Mesendoderm (in vitro differentiated cells): ENCODE measurements around the gene TBX19.
A peak's percentile ranks its signal among the peaks of the same experiment; 100 is the strongest.

Source experiments
- DNase-seq: peaks from one replicate; pipeline ENCODE4 v3.0.0; 2013
- H2AK5ac ChIP-seq: 2 replicates; pipeline ENCODE4 v1.6.1; 2013; ENCODE audit warnings: low read length, inconsistent platforms
- H2BK120ac ChIP-seq: 2 replicates; pipeline ENCODE4 v1.6.1; 2013; ENCODE audit warnings: low read depth, mild to moderate bottlenecking, low read length, moderate library complexity, mixed read lengths
- H2BK15ac ChIP-seq: replicated peaks from 2 replicates; pipeline ENCODE4 v1.6.1; 2013; ENCODE audit warnings: low read depth, mild to moderate bottlenecking, moderate library complexity
- H2BK5ac ChIP-seq: 2 replicates; pipeline ENCODE4 v1.6.1; 2013; ENCODE audit warnings: low read length, inconsistent platforms
- H3K18ac ChIP-seq: 2 replicates; pipeline ENCODE4 v1.6.1; 2013; ENCODE audit warnings: mild to moderate bottlenecking, low read length, mixed read lengths
- H3K23ac ChIP-seq: one replicate; pipeline ENCODE4 v1.6.1; 2013; ENCODE audit warnings: low read length
- H3K27ac ChIP-seq: 2 replicates; pipeline ENCODE4 v1.5.1; 2013; ENCODE audit warnings: low read depth, mild to moderate bottlenecking, inconsistent platforms, low read length, moderate library complexity
- H3K27me3 ChIP-seq: 2 replicates; pipeline ENCODE4 v1.6.1; 2013; ENCODE audit warnings: low read length, control low read depth, mild to moderate bottlenecking, inconsistent platforms; ENCODE audit not compliant: insufficient read depth, poor library complexity
- H3K36me3 ChIP-seq: 2 replicates; pipeline ENCODE4 v1.6.1; 2013; ENCODE audit warnings: low read length, inconsistent platforms; ENCODE audit not compliant: control insufficient read depth, insufficient read depth
- H3K4ac ChIP-seq: one replicate; pipeline ENCODE4 v1.6.1; 2013; ENCODE audit warnings: low read depth, mild to moderate bottlenecking, low read length, moderate library complexity
- H3K4me1 ChIP-seq: 2 replicates; pipeline ENCODE4 v1.6.1; 2013; ENCODE audit warnings: low read depth, low read length, inconsistent platforms; ENCODE audit not compliant: control insufficient read depth
- H3K4me2 ChIP-seq: 2 replicates; pipeline ENCODE4 v1.6.1; 2013; ENCODE audit warnings: low read length
- H3K4me3 ChIP-seq: 2 replicates; pipeline ENCODE4 v1.5.1; 2013; ENCODE audit warnings: mild to moderate bottlenecking, low read length
- H3K56ac ChIP-seq: one replicate; pipeline ENCODE4 v1.6.1; 2013; ENCODE audit warnings: low read length
- H3K79me1 ChIP-seq: 2 replicates; pipeline ENCODE4 v1.6.1; 2013; ENCODE audit warnings: low read length, inconsistent platforms
- H3K79me2 ChIP-seq: 2 replicates; pipeline ENCODE4 v1.6.1; 2013; ENCODE audit warnings: mild to moderate bottlenecking, low read length; ENCODE audit not compliant: control insufficient read depth, insufficient read depth
- H3K9ac ChIP-seq: 2 replicates; pipeline ENCODE4 v1.6.1; 2013; ENCODE audit warnings: low read length, inconsistent platforms
- H4K5ac ChIP-seq: one replicate; pipeline ENCODE4 v1.6.1; 2013; ENCODE audit warnings: low read length
- H4K8ac ChIP-seq: one replicate; pipeline ENCODE4 v1.6.1; 2013; ENCODE audit warnings: low read depth, mild to moderate bottlenecking, control low read depth, low read length, moderate library complexity
- WGBS: extraction: QIAGEN DNeasy Blood & Tissue Kit; methylation state at CpG from one replicate; pipeline ENCODE4 v1.1.7; 2013; ENCODE audit warnings: low lambda C conversion rate, missing lambda C conversion rate; ENCODE audit not compliant: insufficient coverage; ENCODE audit errors: extremely low coverage; 5-methylcytosine and 5-hydroxymethylcytosine counted together

Gene TBX19

GRCh38 chr1:168301664-168302320, 21.1 kb downstream of the TBX19 start:
- Histone ChIP-seq H3K4me2 (no peak overlapping the region), H3K27ac (no peak overlapping the region), H4K8ac (no peak overlapping the region), H3K18ac (no peak overlapping the region), H2BK120ac (no peak overlapping the region), H3K36me3 (no peaks in the 10 kb centered on the region), H3K79me1 (no peaks in the 10 kb centered on the region), H2BK15ac (no peak overlapping the region), H3K79me2 (no peaks in the 10 kb centered on the region), H3K56ac (no peak overlapping the region), H3K4ac (no peak overlapping the region), H4K5ac (no peak overlapping the region), H2BK5ac (no peak overlapping the region), H2AK5ac (no peak overlapping the region), H3K9ac (no peak overlapping the region), H3K27me3 (no peaks in the 10 kb centered on the region), H3K23ac (no peak overlapping the region), H3K4me1 (no peaks in the 10 kb centered on the region), H3K4me3 (no peak overlapping the region)
- DNase-seq, result peak; percentile 82
- no CpG with 5 or more reads among the region's 3 CpGs for WGBS

GRCh38 chr1:168303716-168304540, 23.3 kb downstream of the TBX19 start:
- no peaks in the 10 kb centered on the region for H3K36me3 ChIP-seq
- no peak overlapping the region for H2BK15ac ChIP-seq
- WGBS, result no CpG with 5 or more reads among the region's 7 CpGs
- no peaks in the 10 kb centered on the region for H3K27me3 ChIP-seq
- H3K23ac ChIP-seq, result no peak overlapping the region
- H2BK120ac ChIP-seq, result no peak overlapping the region
- H3K79me2 ChIP-seq, result no peaks in the 10 kb centered on the region
- peak; percentile 6 for DNase-seq
- H3K4me3 ChIP-seq, result no peak overlapping the region
- H4K5ac ChIP-seq, result no peak overlapping the region
- H3K4ac ChIP-seq, result no peak overlapping the region
- H3K4me1 ChIP-seq, result no peaks in the 10 kb centered on the region
- no peak overlapping the region for H3K56ac ChIP-seq
- no peak overlapping the region for H3K4me2 ChIP-seq
- H4K8ac ChIP-seq, result no peak overlapping the region
- H3K9ac ChIP-seq, result no peak overlapping the region
- H3K18ac ChIP-seq, result no peak overlapping the region
- H3K79me1 ChIP-seq, result no peaks in the 10 kb centered on the region
- H2AK5ac ChIP-seq, result no peak overlapping the region
- H2BK5ac ChIP-seq, result no peak overlapping the region
- no peak overlapping the region for H3K27ac ChIP-seq

DNA sequence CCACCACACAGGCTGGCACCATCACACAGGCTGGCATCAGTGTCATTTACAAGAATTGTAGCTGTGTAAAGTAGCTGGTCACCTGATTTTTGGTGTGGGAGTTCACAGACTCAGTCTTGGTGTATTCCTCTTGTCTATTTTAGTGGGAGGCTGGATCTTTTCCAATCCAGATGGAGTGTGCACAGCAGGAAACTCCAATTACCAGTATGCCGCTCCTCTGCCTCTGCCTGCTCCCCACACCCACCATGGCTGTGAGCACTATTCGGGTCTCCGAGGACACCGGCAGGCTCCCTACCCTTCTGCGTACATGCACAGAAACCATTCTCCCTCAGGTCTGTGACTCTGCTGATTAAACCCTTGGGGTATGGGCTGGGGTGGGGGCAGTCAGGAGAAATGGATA, 24.2 kb downstream of the TBX19 start:
- no peak for DNase-seq
- no peaks in the 10 kb centered on the region for H3K79me2 ChIP-seq
- no peak overlapping the region for H2BK15ac ChIP-seq
- H3K56ac ChIP-seq, result no peak overlapping the region
- H2AK5ac ChIP-seq, result no peak overlapping the region
- no peaks in the 10 kb centered on the region for H3K4me1 ChIP-seq
- no peak overlapping the region for H3K23ac ChIP-seq
- no CpG with 5 or more reads among the region's 5 CpGs for WGBS
- no peak overlapping the region for H4K5ac ChIP-seq
- no peaks in the 10 kb centered on the region for H3K36me3 ChIP-seq
- H3K18ac ChIP-seq, result no peak overlapping the region
- H4K8ac ChIP-seq, result no peak overlapping the region
- no peak overlapping the region for H2BK5ac ChIP-seq
- H3K4ac ChIP-seq, result no peak overlapping the region
- H3K4me3 ChIP-seq, result no peak overlapping the region
- H2BK120ac ChIP-seq, result no peak overlapping the region
- H3K4me2 ChIP-seq, result no peak overlapping the region
- no peaks in the 10 kb centered on the region for H3K79me1 ChIP-seq
- no peaks in the 10 kb centered on the region for H3K27me3 ChIP-seq
- H3K9ac ChIP-seq, result no peak overlapping the region
- no peak overlapping the region for H3K27ac ChIP-seq

DNA sequence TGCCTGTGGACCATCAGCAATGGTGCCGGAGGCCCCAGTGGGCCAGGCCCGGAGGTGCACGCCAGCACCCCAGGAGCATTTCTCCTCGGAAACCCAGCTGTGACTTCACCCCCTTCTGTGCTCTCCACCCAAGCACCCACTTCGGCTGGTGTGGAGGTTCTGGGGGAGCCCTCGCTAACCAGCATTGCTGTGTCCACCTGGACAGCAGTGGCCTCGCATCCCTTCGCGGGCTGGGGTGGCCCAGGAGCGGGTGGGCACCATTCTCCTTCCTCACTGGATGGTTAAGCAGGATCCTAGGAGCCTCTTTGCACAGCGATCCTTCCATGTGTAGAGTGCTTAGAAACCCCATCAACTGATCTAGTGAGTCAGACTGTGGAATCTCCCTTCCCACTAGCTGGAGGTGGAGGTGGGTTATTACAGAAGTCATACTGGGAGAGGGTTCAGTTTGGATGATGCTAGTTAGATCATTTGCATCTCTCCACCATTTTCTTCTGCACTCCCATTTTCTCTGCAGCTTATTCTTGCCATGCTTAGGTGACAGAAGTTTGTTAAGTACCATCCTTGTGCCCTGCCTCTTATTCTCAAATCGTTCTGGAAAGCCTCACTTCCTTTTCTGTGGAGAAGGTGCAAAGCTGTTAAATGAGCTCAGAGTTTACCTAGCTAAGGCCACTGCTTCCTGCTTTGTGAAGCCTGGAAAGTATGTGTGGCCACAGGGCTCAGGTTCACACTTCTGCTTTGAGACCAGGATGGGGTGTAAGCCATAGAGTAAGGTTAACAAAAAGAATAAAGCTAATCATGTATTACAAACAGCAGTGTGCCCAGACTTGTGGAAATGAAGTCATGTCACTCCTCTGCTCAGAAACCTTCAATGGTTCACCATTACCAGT, 32.3 kb downstream of the TBX19 start:
- no peak overlapping the region for H3K4me3 ChIP-seq

DNA sequence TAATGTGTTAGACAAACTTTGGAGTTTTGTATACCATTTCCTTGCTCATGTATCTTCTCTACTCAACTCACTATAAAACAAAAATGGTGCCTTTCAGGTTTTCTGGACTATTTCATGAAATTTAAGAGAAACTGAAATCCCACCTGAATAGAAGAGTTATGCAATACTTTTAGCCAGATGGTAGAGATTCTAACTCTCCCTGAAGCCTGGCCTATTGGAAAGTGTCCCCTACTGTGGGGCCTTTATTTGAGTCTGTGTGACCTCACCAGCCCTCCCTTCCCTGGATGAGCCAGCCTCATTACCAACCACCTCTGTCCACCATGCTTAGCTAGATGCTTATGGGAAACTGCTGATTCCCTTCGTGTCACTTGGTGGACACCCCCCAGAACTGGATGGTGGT, 35.5 kb downstream of the TBX19 start:
- no peak overlapping the region for H4K5ac ChIP-seq
- WGBS, result no CpG with 5 or more reads among the region's 1 CpG

More for the DNA sequence above, 32.3 kb downstream of the TBX19 start:
- Histone ChIP-seq H3K79me1 (no peaks in the 10 kb centered on the region), H3K4me1 (no peaks in the 10 kb centered on the region), H3K4me2 (no peak overlapping the region), H3K56ac (no peak overlapping the region), H3K23ac (no peak overlapping the region), H3K27me3 (no peaks in the 10 kb centered on the region), H2BK5ac (no peak overlapping the region), H2AK5ac (no peak overlapping the region), H2BK15ac (no peak overlapping the region), H2BK120ac (no peak overlapping the region), H4K8ac (no peak overlapping the region), H3K4ac (no peak overlapping the region), H3K27ac (no peak overlapping the region), H3K79me2 (no peaks in the 10 kb centered on the region), H4K5ac (no peak overlapping the region), H3K36me3 (no peaks in the 10 kb centered on the region), H3K9ac (no peak overlapping the region), H3K18ac (no peak overlapping the region)
- WGBS, result no CpG with 5 or more reads among the region's 12 CpGs
- no peak for DNase-seq

More for the DNA sequence above, 35.5 kb downstream of the TBX19 start:
- no peak overlapping the region for H2BK15ac ChIP-seq
- H3K18ac ChIP-seq, result no peak overlapping the region
- no peak overlapping the region for H3K56ac ChIP-seq
- H3K79me2 ChIP-seq, result no peaks in the 10 kb centered on the region
- H3K36me3 ChIP-seq, result no peaks in the 10 kb centered on the region
- no peaks in the 10 kb centered on the region for H3K79me1 ChIP-seq
- no peak overlapping the region for H2BK5ac ChIP-seq
- H2BK120ac ChIP-seq, result no peak overlapping the region
- no peak overlapping the region for H2AK5ac ChIP-seq
- no peak for DNase-seq
- no peak overlapping the region for H4K8ac ChIP-seq
- no peak overlapping the region for H3K23ac ChIP-seq
- no peak overlapping the region for H3K9ac ChIP-seq
- H3K4ac ChIP-seq, result no peak overlapping the region
- no peak overlapping the region for H3K27ac ChIP-seq
- H3K4me3 ChIP-seq, result no peak overlapping the region
- H3K27me3 ChIP-seq, result no peaks in the 10 kb centered on the region
- peaks cover 4% of the 10 kb centered on the region for H3K4me1 ChIP-seq
- H3K4me2 ChIP-seq, result no peak overlapping the region
